Measurements from ENCODE around the gene PCGF3. TPM values are rescaled to one million over a fixed set of nuclear protein-coding genes. Genes with fewer than 3 reads are reported as not detected.

PCGF3 gene
- total and polyA plus RNA-seq, 9 of the 15 experiments (the other 6 are each of a cell fraction or from before 2014, with no cell fraction given), result 2.6 to 46.1 (median 20.3) TPM

GRCh38 chr4:692771-693554, 12.7 kb upstream of the PCGF3 start:
- intact Hi-C loops (cut with micrococcal nuclease) (no loop called here), in situ Hi-C loops (cut with MboI) (no loop called here)
- H2AFZ ChIP-seq (ENCODE audit: low read depth, low read length), result peak overlapping the region; percentile 37
- H3K4me2 ChIP-seq (ENCODE audit: insufficient read depth, low read length), result no peak overlapping the region; the same call in 1 of the 2 replicates
- H3K4me3 ChIP-seq, result no peak overlapping the region
- ChIA-PET POLR2A (no interaction called here), CTCF (ENCODE audit: low intra/inter-chr PET ratio) (no interaction called here)
- FAIRE-seq (peak; percentile 57), ATAC-seq (peak; percentile 64), DNase-seq (ENCODE audit: extremely low read depth in 1 of 4, low spot score in 3 of 4) (peak in 2 of 4 experiments; percentile 56 to 57)
- peak overlapping the region; percentile 19 to 89; a peak in 3 of 4 replicates for H3K9ac ChIP-seq (ENCODE audit: insufficient read depth in 1 of 2, low read depth in 2 of 2, low read length in 2 of 2)
- H3K9me1 ChIP-seq (ENCODE audit: control insufficient read depth, insufficient read depth, low read length), result no peaks in the 10 kb centered on the region
- no peak overlapping the region for H3K27ac ChIP-seq (ENCODE audit: extremely low read depth, low read depth, low read length)
- no peaks in the 10 kb centered on the region for H3K36me3 ChIP-seq (ENCODE audit: control insufficient read depth, insufficient read depth, low read length)
- 44% methylated on average over 31 of the region's 32 CpGs for WGBS (ENCODE audit: insufficient coverage, low coverage, missing lambda C conversion rate)
- peaks cover 8 to 32% of the 10 kb centered on the region in 2 experiments for H3K4me1 ChIP-seq (replicated peaks in 1 of 2; ENCODE audit: control insufficient read depth in 2 of 2, insufficient read depth in 2 of 2, low read length in 2 of 2)
- H3K9me3 ChIP-seq (replicated peaks; ENCODE audit: control insufficient read depth, insufficient read depth, low read depth, low read length), result no peaks in the 10 kb centered on the region
- H3K27me3 ChIP-seq (ENCODE audit: control insufficient read depth in 2 of 2, insufficient read depth in 2 of 2, low read length in 2 of 2), result no peaks in the 10 kb centered on the region
- peaks cover 1% of the 10 kb centered on the region; the same call in 1 of the 3 replicates for H3K79me2 ChIP-seq (ENCODE audit: control insufficient read depth, insufficient read depth, low read length)
- H4K20me1 ChIP-seq (replicated peaks; ENCODE audit: control insufficient read depth, insufficient read depth, low read length), result no peaks in the 10 kb centered on the region
- no TSS peak for BruUV-seq (replicated peaks)
- TF ChIP-seq PRDM10 (IDR thresholded peaks at IDR 0.05; ENCODE audit: partially characterized antibody) (peak; percentile 32), IRF2 (CRISPR knock-in tag; IDR thresholded peaks at IDR 0.05) (no peak), MAX (CRISPR knock-in tag; IDR thresholded peaks at IDR 0.05) (0 out of 2 replicates have a peak, but pooled peaks have one; percentile 34), TAF7 (tag; IDR thresholded peaks at IDR 0.05) (no peak), ZNF280A (IDR thresholded peaks at IDR 0.05; ENCODE audit: low read depth, partially characterized antibody) (no peak), UBTF (IDR thresholded peaks at IDR 0.05; ENCODE audit: borderline replicate concordance in 1 of 2, low read depth in 2 of 2, low read length in 2 of 2) (peak in 1 of 2 experiments; percentile 39; a peak in 1 of 4 replicates), TCF3 (CRISPR knock-in tag; IDR thresholded peaks at IDR 0.05) (peak; percentile 31; the same call in 1 of the 2 replicates), ZNF408 (CRISPR knock-in tag; IDR thresholded peaks at IDR 0.05; ENCODE audit: low read depth) (no peak), HES1 (IDR thresholded peaks at IDR 0.05; ENCODE audit: low read depth) (no peak), CBFA2T2 (conservative IDR thresholded peaks at IDR 0.05) (peak; percentile 21; the same call in 1 of the 2 replicates), STAG1 (CRISPR knock-in tag; IDR thresholded peaks at IDR 0.05; ENCODE audit: borderline replicate concordance) (no peak), ILF3 (IDR thresholded peaks at IDR 0.05; ENCODE audit: borderline replicate concordance) (no peak)

Data from K562 (cell line).